Loucy (cell line): ENCODE results near the gene COL21A1.

ENCODE experiments used
- H2AFZ ChIP-seq: fragments of 200-600 bp; sonication (generic); 2 replicates; pipeline ENCODE4 v1.6.0; 2016; ENCODE audit warnings: antibody characterized with exemption, mild to moderate bottlenecking, low read length, moderate library complexity
- H3F3A ChIP-seq: fragments of 200-600 bp; 2 replicates; pipeline ENCODE4 v1.6.0; 2016; ENCODE audit warnings: antibody characterized with exemption, low read depth, mild to moderate bottlenecking
- H3K27me3 ChIP-seq: fragments of 200-600 bp; sonication (generic); 2 replicates; pipeline ENCODE4 v1.6.1; 2014; ENCODE audit warnings: low read length, mild to moderate bottlenecking; ENCODE audit not compliant: insufficient read depth, poor library complexity, severe bottlenecking
- H3K36me3 ChIP-seq: fragments of 200-600 bp; sonication (generic); 2 replicates; pipeline ENCODE4 v1.6.1; 2016; ENCODE audit warnings: low read length; ENCODE audit not compliant: insufficient read depth
- H3K4me1 ChIP-seq: fragments of 200-600 bp; sonication (generic); 2 replicates; pipeline ENCODE4 v1.5.1; 2014; ENCODE audit warnings: low read length, mild to moderate bottlenecking; ENCODE audit not compliant: insufficient read depth, poor library complexity, severe bottlenecking
- H3K4me2 ChIP-seq: fragments of 200-600 bp; sonication (generic); 2 replicates; pipeline ENCODE4 v1.6.0; 2014; ENCODE audit warnings: antibody characterized with exemption, low read length, low read depth, mild to moderate bottlenecking; ENCODE audit not compliant: poor library complexity, severe bottlenecking
- H3K4me3 ChIP-seq: fragments of 200-600 bp; sonication (generic); 2 replicates; pipeline ENCODE4 v1.5.1; 2014; ENCODE audit warnings: low read length, mild to moderate bottlenecking, mixed read lengths; ENCODE audit not compliant: poor library complexity, severe bottlenecking
- H3K79me2 ChIP-seq: fragments of 200-600 bp; sonication (generic); 2 replicates; pipeline ENCODE4 v1.6.1; 2014; ENCODE audit warnings: low read length; ENCODE audit not compliant: insufficient read depth
- H3K9ac ChIP-seq: fragments of 200-600 bp; sonication (generic); 2 replicates; pipeline ENCODE4 v1.6.0; 2014; ENCODE audit warnings: mild to moderate bottlenecking, low read depth, low read length, moderate library complexity; ENCODE audit not compliant: poor library complexity, severe bottlenecking
- H3K9me2 ChIP-seq: fragments of 200-600 bp; sonication (generic); replicated peaks from 2 replicates; pipeline ENCODE4 v1.6.1; 2016; ENCODE audit warnings: low read depth, low read length, mixed read lengths
- H3K9me3 ChIP-seq: fragments of 200-600 bp; sonication (generic); 2 replicates; pipeline ENCODE4 v1.6.1; 2014; ENCODE audit warnings: mild to moderate bottlenecking, antibody characterized with exemption, low read length, low read depth; ENCODE audit not compliant: insufficient read depth
- H4K20me1 ChIP-seq: fragments of 200-600 bp; sonication (generic); 2 replicates; pipeline ENCODE4 v1.6.0; 2014; ENCODE audit warnings: antibody characterized with exemption, low read length, mild to moderate bottlenecking; ENCODE audit not compliant: insufficient read depth, poor library complexity, severe bottlenecking
- CTCF ChIP-seq: fragments of 200-600 bp; sonication (generic); conservative IDR thresholded peaks from 2 replicates; pipeline ENCODE4 v1.5.1; 2014; ENCODE audit warnings: mild to moderate bottlenecking, antibody characterized with exemption, low read length
- EZH2phosphoT487 ChIP-seq: fragments of 200-600 bp; IDR thresholded peaks from 2 replicates; pipeline ENCODE4 v1.6.1; 2018; ENCODE audit warnings: antibody characterized with exemption, mild to moderate bottlenecking, moderate library complexity, borderline replicate concordance

COL21A1 gene

GRCh38 chr6:56282391-56282790, 35.0 kb upstream of the COL21A1 start:
- Histone ChIP-seq H3K9me2 (no peaks in the 10 kb centered on the region), H2AFZ (no peak overlapping the region), H4K20me1 (no peaks in the 10 kb centered on the region), H3K79me2 (no peaks in the 10 kb centered on the region), H3K36me3 (no peaks in the 10 kb centered on the region), H3K4me1 (peaks cover 31% of the 10 kb centered on the region), H3K4me3 (no peak overlapping the region), H3F3A (no peaks in the 10 kb centered on the region), H3K9ac (no peak overlapping the region), H3K9me3 (peaks cover 3% of the 10 kb centered on the region; the same call in 1 of the 2 replicates), H3K4me2 (no peak overlapping the region), H3K27me3 (no peaks in the 10 kb centered on the region)
- no peak for TF ChIP-seq CTCF
- TF ChIP-seq EZH2phosphoT487, result no peak

GRCh38 chr6:56280126-56280525, 32.7 kb upstream of the COL21A1 start:
- Histone ChIP-seq H3K4me1 (peaks cover 23% of the 10 kb centered on the region), H3K4me3 (peak overlapping the region; percentile 14), H3K9ac (no peak overlapping the region), H3K9me2 (no peaks in the 10 kb centered on the region), H3K9me3 (no peaks in the 10 kb centered on the region), H3K36me3 (no peaks in the 10 kb centered on the region), H4K20me1 (no peaks in the 10 kb centered on the region), H3K79me2 (no peaks in the 10 kb centered on the region), H2AFZ (peak overlapping the region; percentile 29), H3F3A (no peaks in the 10 kb centered on the region), H3K4me2 (peak overlapping the region; percentile 32), H3K27me3 (no peaks in the 10 kb centered on the region)
- TF ChIP-seq EZH2phosphoT487, result no peak
- TF ChIP-seq CTCF, result no peak

- Histone ChIP-seq H3K4me2 (peak overlapping the region; percentile 32), H3K79me2 (no peaks in the 10 kb centered on the region), H3K9ac (no peak overlapping the region), H2AFZ (peak overlapping the region; percentile 29), H3K27me3 (no peaks in the 10 kb centered on the region), H3K36me3 (no peaks in the 10 kb centered on the region), H3K9me2 (no peaks in the 10 kb centered on the region), H3K9me3 (no peaks in the 10 kb centered on the region), H3F3A (no peaks in the 10 kb centered on the region), H3K4me3 (peak overlapping the region; percentile 14), H4K20me1 (no peaks in the 10 kb centered on the region), H3K4me1 (peaks cover 18% of the 10 kb centered on the region)
- TF ChIP-seq CTCF (no peak), EZH2phosphoT487 (no peak)
Observed at GRCh38 chr6:56279331-56280080, 32.1 kb upstream of the COL21A1 start.
